ENCODE results near the gene EFR3B.

Gene EFR3B

GRCh38 chr2:25030702-25031101 lies 11.2 kb upstream of the EFR3B start:
- no peaks in the 10 kb centered on the region for H3K9me3 ChIP-seq (ENCODE audit: control insufficient read depth, insufficient read depth, low read depth, low read length)
- H3K27ac ChIP-seq (ENCODE audit: extremely low read depth, low read depth, low read length), result no peak overlapping the region
- POLR2A ChIA-PET, result interaction anchor here (0.7 to 1.0 kb wide), 2 partner anchors 11 to 1027 kb away, joined by 3 to 4 read pairs; no protein-coding TSS in a partner anchor
- H3K36me3 ChIP-seq (ENCODE audit: control insufficient read depth in 2 of 2, insufficient read depth in 1 of 2, low read length in 2 of 2), result no peaks in the 10 kb centered on the region
- H3K4me1 ChIP-seq (ENCODE audit: control insufficient read depth, insufficient read depth, low read length), result no peaks in the 10 kb centered on the region
- CTCF ChIA-PET, result no interaction called here
- TF ChIP-seq ZNF138 (tag by site-specific recombination; IDR thresholded peaks at IDR 0.05; ENCODE audit: borderline replicate concordance), result no peak
- no peak for TF ChIP-seq ZNF146 (tag by site-specific recombination; IDR thresholded peaks at IDR 0.05)
- no peak for TF ChIP-seq ZNF529 (tag by site-specific recombination; IDR thresholded peaks at IDR 0.05; ENCODE audit: insufficient replicate concordance)
- no peak for TF ChIP-seq GLI4 (tag by site-specific recombination; IDR thresholded peaks at IDR 0.05)
- TF ChIP-seq ZNF561 (tag by site-specific recombination; IDR thresholded peaks at IDR 0.05; ENCODE audit: borderline replicate concordance), result no peak
- TF ChIP-seq ZNF37A (tag by site-specific recombination; IDR thresholded peaks at IDR 0.05), result no peak
- no peak for TF ChIP-seq AEBP2 (tag by site-specific recombination; IDR thresholded peaks at IDR 0.05; ENCODE audit: borderline replicate concordance)
- TF ChIP-seq ZNF311 (tag by site-specific recombination; IDR thresholded peaks at IDR 0.05; ENCODE audit: borderline replicate concordance), result no peak
- TF ChIP-seq EGR2 (tag by site-specific recombination; IDR thresholded peaks at IDR 0.05; ENCODE audit: low read depth), result no peak
- no peak for TF ChIP-seq PBX3 (CRISPR knock-in tag; IDR thresholded peaks at IDR 0.05)
- no peak for TF ChIP-seq ZNF791 (tag by site-specific recombination; IDR thresholded peaks at IDR 0.05)
- no peak for TF ChIP-seq ZFP3 (tag by site-specific recombination; IDR thresholded peaks at IDR 0.05; ENCODE audit: low read depth)
- H3K4me3 ChIP-seq (ENCODE audit: low read depth, low read length), result no peak overlapping the region

GRCh38 chr2:25032094-25032493 lies 9.8 kb upstream of the EFR3B start:
- no peak overlapping the region for H3K4me3 ChIP-seq (ENCODE audit: low read depth, low read length)
- TF ChIP-seq ZNF16 (tag by site-specific recombination; IDR thresholded peaks at IDR 0.05; ENCODE audit: low read depth) (no peak), ZNF785 (tag by site-specific recombination; IDR thresholded peaks at IDR 0.05) (no peak)
- H3K27ac ChIP-seq (ENCODE audit: extremely low read depth, low read depth, low read length), result no peak overlapping the region
- no peaks in the 10 kb centered on the region for H3K36me3 ChIP-seq (ENCODE audit: control insufficient read depth in 2 of 2, insufficient read depth in 1 of 2, low read length in 2 of 2)
- H3K9me3 ChIP-seq (ENCODE audit: control insufficient read depth, insufficient read depth, low read depth, low read length), result no peaks in the 10 kb centered on the region
- ChIA-PET CTCF (interaction anchor here (0.9 to 1.6 kb wide), 3 partner anchors 9 to 56 kb away, joined by 3 to 6 read pairs (median 3); no protein-coding TSS in a partner anchor), POLR2A (interaction anchor here (1.0 kb wide), 1 partner anchor 11 kb away, joined by 3 read pairs; no protein-coding TSS in a partner anchor)
- no peaks in the 10 kb centered on the region for H3K4me1 ChIP-seq (ENCODE audit: control insufficient read depth, insufficient read depth, low read length)

GRCh38 chr2:25032901-25033300 lies 9.0 kb upstream of the EFR3B start:
- H3K4me1 ChIP-seq (ENCODE audit: control insufficient read depth, insufficient read depth, low read length), result no peaks in the 10 kb centered on the region
- CTCF ChIA-PET, result interaction anchor here (0.9 to 1.6 kb wide), 3 partner anchors 8 to 57 kb away, joined by 3 to 6 read pairs (median 3); no protein-coding TSS in a partner anchor
- POLR2A ChIA-PET, result no interaction called here

More at GRCh38 chr2:25032901-25033300, 9.0 kb upstream of the EFR3B start:
- no peak overlapping the region for H3K27ac ChIP-seq (ENCODE audit: extremely low read depth, low read depth, low read length)
- TF ChIP-seq ZNF660 (tag by site-specific recombination; IDR thresholded peaks at IDR 0.05), result no peak
- TF ChIP-seq MYNN (tag by site-specific recombination; IDR thresholded peaks at IDR 0.05; ENCODE audit: borderline replicate concordance), result no peak
- no peak for TF ChIP-seq ZNF449 (tag by site-specific recombination; IDR thresholded peaks at IDR 0.05)
- TF ChIP-seq HOXD13 (CRISPR knock-in tag; IDR thresholded peaks at IDR 0.05; ENCODE audit: borderline replicate concordance), result no peak
- no peak for TF ChIP-seq ZNF707 (tag by site-specific recombination; IDR thresholded peaks at IDR 0.05)
- no peaks in the 10 kb centered on the region for H3K36me3 ChIP-seq (ENCODE audit: control insufficient read depth in 2 of 2, insufficient read depth in 1 of 2, low read length in 2 of 2)
- H3K4me3 ChIP-seq (ENCODE audit: low read depth, low read length), result no peak overlapping the region
- H3K9me3 ChIP-seq (ENCODE audit: control insufficient read depth, insufficient read depth, low read depth, low read length), result no peaks in the 10 kb centered on the region
